Body of pancreas (tissue), 4 donors: ENCODE data around the gene CTSD.

Experiments used
- POLR2A ChIP-seq, 3 donors: fragments of 450-650 bp; IDR thresholded peaks; one replicate each; pipeline ENCODE4 v1.6.1; 2016; ENCODE audit warnings: antibody characterized with exemption in 3 of 3, mild to moderate bottlenecking in 2 of 3
- TF ChIP-seq, protein P1 (sequence below), 7 experiments: fragments of 450-650 bp in 4 of 7; fragments of 200-600 bp in 3 of 7; sonication (generic) in 3 of 7; IDR thresholded peaks; one replicate each; pipeline ENCODE4 v1.5.1; 2016 to 2019; ENCODE audit warnings: antibody characterized with exemption in 7 of 7

DNA sequence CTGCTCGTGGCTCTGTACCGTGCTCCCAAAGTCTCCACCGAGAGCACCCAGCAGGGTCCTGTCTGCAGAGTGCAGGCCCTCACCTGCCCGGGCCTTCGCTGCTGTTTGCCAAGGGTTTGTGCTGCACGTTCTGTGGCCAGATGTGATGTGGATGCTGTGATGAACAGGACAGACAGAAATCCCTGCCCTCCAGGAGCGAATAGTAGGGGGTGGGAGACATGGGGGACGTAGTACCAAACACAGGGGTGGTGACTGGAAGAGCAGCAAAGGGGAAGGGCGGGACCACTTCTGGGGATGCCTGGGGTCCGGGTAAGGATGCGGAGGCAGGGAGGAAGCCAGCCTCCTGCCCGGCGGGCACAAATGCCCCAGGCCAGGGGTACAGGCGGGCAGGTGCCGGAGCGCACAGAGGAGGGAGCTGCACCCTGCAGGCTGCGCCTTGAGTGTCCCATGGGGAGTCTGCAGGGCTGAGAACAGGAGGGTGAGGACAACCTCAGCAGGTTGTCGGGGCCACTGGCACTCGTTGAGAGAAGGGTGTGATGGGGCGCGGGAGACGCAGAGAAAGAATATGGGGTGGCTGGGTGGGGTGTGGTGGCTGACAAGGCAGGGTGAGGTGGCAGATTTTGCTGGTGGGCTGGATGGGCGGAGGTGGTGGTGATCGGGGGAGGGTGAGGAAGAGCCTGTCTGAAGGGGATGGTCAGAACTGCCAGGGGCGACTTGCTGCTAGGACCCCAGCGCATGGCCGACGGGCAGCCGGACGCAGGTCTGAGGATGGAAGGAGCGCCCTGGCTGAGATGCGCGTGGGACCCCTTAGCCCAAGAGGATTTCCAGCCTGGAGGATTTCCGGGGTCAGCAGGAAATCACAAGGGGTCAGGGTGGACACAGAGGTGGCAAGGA lies 16.3 kb upstream of the CTSD start:
- TF ChIP-seq, protein P1, sequence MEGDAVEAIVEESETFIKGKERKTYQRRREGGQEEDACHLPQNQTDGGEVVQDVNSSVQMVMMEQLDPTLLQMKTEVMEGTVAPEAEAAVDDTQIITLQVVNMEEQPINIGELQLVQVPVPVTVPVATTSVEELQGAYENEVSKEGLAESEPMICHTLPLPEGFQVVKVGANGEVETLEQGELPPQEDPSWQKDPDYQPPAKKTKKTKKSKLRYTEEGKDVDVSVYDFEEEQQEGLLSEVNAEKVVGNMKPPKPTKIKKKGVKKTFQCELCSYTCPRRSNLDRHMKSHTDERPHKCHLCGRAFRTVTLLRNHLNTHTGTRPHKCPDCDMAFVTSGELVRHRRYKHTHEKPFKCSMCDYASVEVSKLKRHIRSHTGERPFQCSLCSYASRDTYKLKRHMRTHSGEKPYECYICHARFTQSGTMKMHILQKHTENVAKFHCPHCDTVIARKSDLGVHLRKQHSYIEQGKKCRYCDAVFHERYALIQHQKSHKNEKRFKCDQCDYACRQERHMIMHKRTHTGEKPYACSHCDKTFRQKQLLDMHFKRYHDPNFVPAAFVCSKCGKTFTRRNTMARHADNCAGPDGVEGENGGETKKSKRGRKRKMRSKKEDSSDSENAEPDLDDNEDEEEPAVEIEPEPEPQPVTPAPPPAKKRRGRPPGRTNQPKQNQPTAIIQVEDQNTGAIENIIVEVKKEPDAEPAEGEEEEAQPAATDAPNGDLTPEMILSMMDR (IDR thresholded peaks at IDR 0.05): no peak
- TF ChIP-seq POLR2A (IDR thresholded peaks at IDR 0.05): no peak
